Osteocyte (in vitro differentiated cells): ENCODE results near the gene ZNF385B. TPM values are rescaled to one million over a fixed set of nuclear protein-coding genes. Genes with fewer than 3 reads are reported as not detected.

Experiments used
- DNase-seq: peaks from one replicate; pipeline ENCODE4 v3.0.0; 2021; ENCODE audit warnings: mixed read lengths; ENCODE audit not compliant: unreplicated experiment; ENCODE audit errors: extremely low spot score
- H3K27ac Mint-ChIP-seq: one replicate; pipeline ENCODE4 v1.8.0; 2021; ENCODE audit warnings: mild to moderate bottlenecking, mixed read lengths; ENCODE audit not compliant: unreplicated experiment
- H3K27me3 Mint-ChIP-seq: one replicate; pipeline ENCODE4 v1.8.0; 2021; ENCODE audit warnings: mixed read lengths; ENCODE audit not compliant: unreplicated experiment
- H3K36me3 Mint-ChIP-seq: one replicate; pipeline ENCODE4 v1.8.0; 2021; ENCODE audit warnings: mixed read lengths; ENCODE audit not compliant: unreplicated experiment
- H3K4me1 Mint-ChIP-seq: one replicate; pipeline ENCODE4 v1.8.0; 2021; ENCODE audit warnings: mixed read lengths; ENCODE audit not compliant: unreplicated experiment
- H3K4me3 Mint-ChIP-seq: one replicate; pipeline ENCODE4 v1.8.0; 2021; ENCODE audit warnings: mild to moderate bottlenecking, moderate library complexity, mixed read lengths; ENCODE audit not compliant: unreplicated experiment
- H3K9me3 Mint-ChIP-seq: one replicate; pipeline ENCODE4 v1.8.0; 2021; ENCODE audit warnings: mixed read lengths; ENCODE audit not compliant: unreplicated experiment
- CTCF ChIP-seq: fragments of 200-600 bp; sonication (generic); IDR thresholded peaks from 2 replicates; pipeline ENCODE4 v1.5.0; 2021; ENCODE audit warnings: antibody characterized with exemption, mild to moderate bottlenecking, moderate library complexity
- total RNA-seq: library from RNA; stranded (reverse); gene quantifications from 2 replicates; pipeline ENCODE4 v1.2.1, GENCODE V29; 2021

The ZNF385B gene
- total RNA-seq, 1 donor from 2014 or later: 0.13 TPM

GRCh38 chr2:179692043-179692442 lies 169.4 kb downstream of the ZNF385B start:
- Mint-ChIP-seq H3K36me3 (no peaks in the 10 kb centered on the region), H3K27ac (no peak overlapping the region), H3K9me3 (no peaks in the 10 kb centered on the region), H3K4me3 (no peak overlapping the region), H3K27me3 (peaks cover 2% of the 10 kb centered on the region), H3K4me1 (peaks cover 8% of the 10 kb centered on the region)
- no peak for DNase-seq
- no peak for TF ChIP-seq CTCF

- no peak overlapping the region for H3K4me3 Mint-ChIP-seq
- H3K36me3 Mint-ChIP-seq: no peaks in the 10 kb centered on the region
- H3K9me3 Mint-ChIP-seq: no peaks in the 10 kb centered on the region
- TF ChIP-seq CTCF: no peak
- DNase-seq: no peak
- H3K27ac Mint-ChIP-seq: no peak overlapping the region
- H3K27me3 Mint-ChIP-seq: peaks cover 2% of the 10 kb centered on the region
- H3K4me1 Mint-ChIP-seq: peaks cover 8% of the 10 kb centered on the region
Measured at GRCh38 chr2:179691235-179691634, 170.2 kb downstream of the ZNF385B start.

- no peak for TF ChIP-seq CTCF
- Mint-ChIP-seq H3K36me3 (no peaks in the 10 kb centered on the region), H3K4me3 (no peak overlapping the region), H3K4me1 (peaks cover 5% of the 10 kb centered on the region), H3K9me3 (no peaks in the 10 kb centered on the region), H3K27ac (no peak overlapping the region), H3K27me3 (peaks cover 2% of the 10 kb centered on the region)
- DNase-seq: no peak
Measured at GRCh38 chr2:179686718-179687342, 174.6 kb downstream of the ZNF385B start.

GRCh38 chr2:179686069-179686468 lies 175.3 kb downstream of the ZNF385B start:
- H3K27ac Mint-ChIP-seq: no peak overlapping the region
- H3K4me3 Mint-ChIP-seq: no peak overlapping the region
- no peak for TF ChIP-seq CTCF
- peaks cover 3% of the 10 kb centered on the region for H3K27me3 Mint-ChIP-seq
- H3K36me3 Mint-ChIP-seq: no peaks in the 10 kb centered on the region
- DNase-seq: no peak
- peaks cover 1% of the 10 kb centered on the region for H3K4me1 Mint-ChIP-seq
- H3K9me3 Mint-ChIP-seq: no peaks in the 10 kb centered on the region

GRCh38 chr2:179685146-179685545 lies 176.3 kb downstream of the ZNF385B start:
- no peak for TF ChIP-seq CTCF
- H3K9me3 Mint-ChIP-seq: no peaks in the 10 kb centered on the region
- no peaks in the 10 kb centered on the region for H3K36me3 Mint-ChIP-seq
- H3K4me1 Mint-ChIP-seq: no peaks in the 10 kb centered on the region
- no peak for DNase-seq
- H3K27me3 Mint-ChIP-seq: peaks cover 7% of the 10 kb centered on the region
- no peak overlapping the region for H3K4me3 Mint-ChIP-seq
- H3K27ac Mint-ChIP-seq: no peak overlapping the region
